IMR-90 (cell line): Measurements from ENCODE around the gene ANTXR2. TPM values are rescaled to one million over a fixed set of nuclear protein-coding genes. Genes with fewer than 3 reads are reported as not detected.

Experiments
- ATAC-seq: fragments of 200-7000 bp; cut with Tn5 transposase; 2 replicates; pipeline ENCODE4 v1.9.1; 2020; ENCODE audit warnings: low read depth, mild to moderate bottlenecking, moderate library complexity
- BruUV-seq: library from RNA; stranded (reverse); fragments of 400-500 nt; replicated peaks from 2 replicates; lab custom pipeline; 2021; lab: Mats Ljungman, UMichigan
- CTCF ChIA-PET: fragments of 300-600 bp; formaldehyde crosslinking; extraction: SDS; loops from one replicate; lab custom pipeline; 2021; ENCODE audit warnings: antibody characterized with exemption; lab: Yijun Ruan, JAX
- POLR2A ChIA-PET: fragments of 300-600 bp; sonication (Branson Sonifier 250); formaldehyde crosslinking; loops from one replicate; lab custom pipeline; 2022; ENCODE audit warnings: antibody characterized with exemption; ENCODE audit not compliant: unreplicated experiment; lab: Charles Lee
- DNase-seq: peaks from one replicate; pipeline ENCODE4 v3.0.0; 2013
- H2AFZ ChIP-seq: replicated peaks from 2 replicates; pipeline ENCODE3; 2013; ENCODE audit warnings: low read length, mild to moderate bottlenecking; ENCODE audit not compliant: poor library complexity
- H2AK5ac ChIP-seq: 2 replicates; pipeline ENCODE4 v1.6.1; 2013; ENCODE audit warnings: low read depth, low read length, inconsistent platforms
- H2AK9ac ChIP-seq: replicated peaks from 2 replicates; pipeline ENCODE3; 2013; ENCODE audit warnings: mild to moderate bottlenecking, low read depth, low read length, moderate library complexity; ENCODE audit not compliant: poor library complexity
- H2BK120ac ChIP-seq: 2 replicates; pipeline ENCODE4 v1.6.1; 2013; ENCODE audit warnings: low read depth, low read length, inconsistent platforms
- H2BK15ac ChIP-seq: 3 replicates; pipeline ENCODE4 v1.6.1; 2013; ENCODE audit warnings: low read depth, low read length, inconsistent platforms
- H2BK20ac ChIP-seq: 2 replicates; pipeline ENCODE4 v1.6.1; 2013; ENCODE audit warnings: low read depth, mild to moderate bottlenecking, inconsistent platforms, low read length, moderate library complexity
- H2BK5ac ChIP-seq: 2 replicates; pipeline ENCODE4 v1.6.1; 2013; ENCODE audit warnings: mild to moderate bottlenecking, low read depth, low read length, inconsistent platforms; ENCODE audit not compliant: poor library complexity, severe bottlenecking
- H3K14ac ChIP-seq: replicated peaks from 2 replicates; pipeline ENCODE4 v1.6.1; 2013; ENCODE audit warnings: low read depth, low read length, inconsistent platforms
- H3K18ac ChIP-seq: 2 replicates; pipeline ENCODE4 v1.6.1; 2013; ENCODE audit warnings: low read depth, low read length, control low read depth
- H3K23ac ChIP-seq: 2 replicates; pipeline ENCODE4 v1.6.1; 2013; ENCODE audit warnings: low read depth, low read length, inconsistent platforms
- H3K27ac ChIP-seq: 2 replicates; pipeline ENCODE4 v1.5.1; 2013; ENCODE audit warnings: mild to moderate bottlenecking, control low read depth, low read length; ENCODE audit not compliant: insufficient read depth
- H3K27me3 ChIP-seq: 2 replicates; pipeline ENCODE4 v1.6.1; 2013; ENCODE audit warnings: low read length; ENCODE audit not compliant: control insufficient read depth, insufficient read depth
- H3K36me3 ChIP-seq: 2 replicates; pipeline ENCODE4 v1.6.1; 2013; ENCODE audit warnings: low read length, mixed read lengths; ENCODE audit not compliant: control insufficient read depth, insufficient read depth
- H3K4ac ChIP-seq: 2 replicates; pipeline ENCODE4 v1.6.1; 2013; ENCODE audit warnings: low read depth, low read length, inconsistent platforms
- H3K4me1 ChIP-seq: 2 replicates; pipeline ENCODE4 v1.6.1; 2013; ENCODE audit warnings: low read length, mixed read lengths; ENCODE audit not compliant: control insufficient read depth, insufficient read depth
- H3K4me2 ChIP-seq: 2 replicates; pipeline ENCODE4 v1.6.1; 2013; ENCODE audit warnings: low read depth, mild to moderate bottlenecking, control low read depth, low read length, moderate library complexity
- H3K4me3 ChIP-seq: 2 replicates; pipeline ENCODE4 v1.5.1; 2013; ENCODE audit warnings: low read depth, mild to moderate bottlenecking, control low read depth, low read length, moderate library complexity; ENCODE audit not compliant: insufficient read depth
- H3K56ac ChIP-seq: 2 replicates; pipeline ENCODE4 v1.6.1; 2013; ENCODE audit warnings: low read length, inconsistent platforms; ENCODE audit not compliant: insufficient read depth; ENCODE audit errors: extremely low read depth
- H3K79me1 ChIP-seq, 2 experiments: 2 replicates each; pipeline ENCODE4 v1.6.1; 2013; ENCODE audit warnings: low read length in 2 of 2, inconsistent platforms in 1 of 2, low read depth in 1 of 2
- H3K9ac ChIP-seq: 2 replicates; pipeline ENCODE4 v1.6.1; 2013; ENCODE audit warnings: low read depth, low read length, control low read depth
- H3K9me1 ChIP-seq: 2 replicates; pipeline ENCODE4 v1.6.1; 2013; ENCODE audit warnings: low read length, inconsistent platforms; ENCODE audit not compliant: insufficient read depth
- H3K9me3 ChIP-seq: 2 replicates; pipeline ENCODE4 v1.6.1; 2013; ENCODE audit warnings: low read length; ENCODE audit not compliant: control insufficient read depth, insufficient read depth
- H4K20me1 ChIP-seq: 2 replicates; pipeline ENCODE4 v1.6.1; 2013; ENCODE audit warnings: low read length, inconsistent platforms; ENCODE audit not compliant: insufficient read depth
- H4K5ac ChIP-seq: 2 replicates; pipeline ENCODE4 v1.6.1; 2013; ENCODE audit warnings: mild to moderate bottlenecking, low read depth, low read length, control low read depth
- H4K8ac ChIP-seq, 2 experiments: 2 replicates each; pipeline ENCODE4 v1.6.1; 2013; ENCODE audit warnings: low read depth in 2 of 2, low read length in 2 of 2, control low read depth in 1 of 2, inconsistent platforms in 1 of 2
- H4K91ac ChIP-seq: 2 replicates; pipeline ENCODE4 v1.6.1; 2013; ENCODE audit warnings: low read depth, low read length, inconsistent platforms; ENCODE audit not compliant: insufficient read depth
- BHLHE40 ChIP-seq: fragments of 150-350 bp; IDR thresholded peaks from 2 replicates; pipeline ENCODE4 v1.6.1; 2016; ENCODE audit warnings: mild to moderate bottlenecking, low read depth, low read length
- CEBPB ChIP-seq: IDR thresholded peaks from 2 replicates; pipeline ENCODE4 v1.6.1; 2012; ENCODE audit warnings: low read depth, low read length, improper control_type of control experiment
- CHD1 ChIP-seq: IDR thresholded peaks from 2 replicates; pipeline ENCODE4 v1.6.1; 2012; ENCODE audit warnings: low read depth, low read length, improper control_type of control experiment
- ELK1 ChIP-seq: fragments of 150-350 bp; IDR thresholded peaks from 2 replicates; pipeline ENCODE4 v1.6.1; 2016; ENCODE audit warnings: low read depth, mild to moderate bottlenecking, low read length, moderate library complexity, borderline replicate concordance
- FOS ChIP-seq: fragments of 150-350 bp; IDR thresholded peaks from 2 replicates; pipeline ENCODE4 v1.6.1; 2016; ENCODE audit warnings: low read depth, low read length
- MAFK ChIP-seq: IDR thresholded peaks from 2 replicates; pipeline ENCODE4 v1.6.1; 2012; ENCODE audit warnings: low read depth, low read length, improper control_type of control experiment
- MAZ ChIP-seq: IDR thresholded peaks from 2 replicates; pipeline ENCODE4 v1.6.1; 2012; ENCODE audit warnings: low read depth, mild to moderate bottlenecking, low read length, improper control_type of control experiment, moderate library complexity, borderline replicate concordance
- NFE2L2 ChIP-seq: fragments of 150-350 bp; IDR thresholded peaks from 2 replicates; pipeline ENCODE4 v1.6.1; 2016; ENCODE audit warnings: low read depth, mild to moderate bottlenecking, low read length
- RCOR1 ChIP-seq: IDR thresholded peaks from 2 replicates; pipeline ENCODE4 v1.6.1; 2012; ENCODE audit warnings: mild to moderate bottlenecking, low read length, improper control_type of control experiment; ENCODE audit not compliant: insufficient replicate concordance
- RFX5 ChIP-seq: IDR thresholded peaks from 2 replicates; pipeline ENCODE4 v1.8.0; 2012; ENCODE audit warnings: low read depth, mild to moderate bottlenecking, low read length, moderate library complexity
- SMC3 ChIP-seq: fragments of 150-350 bp; IDR thresholded peaks from 2 replicates; pipeline ENCODE4 v1.6.1; 2016; ENCODE audit warnings: low read depth, mild to moderate bottlenecking, antibody characterized with exemption, low read length, moderate library complexity
- WGBS, 2 experiments: methylation state at CpG; one replicate each; pipeline versions ENCODE4 v1.1.5 to v1.1.7; 2013; ENCODE audit warnings: missing lambda C conversion rate in 2 of 2; ENCODE audit not compliant: insufficient read length in 1 of 2; ENCODE audit errors: extremely low coverage in 2 of 2; 5-methylcytosine and 5-hydroxymethylcytosine counted together
- dilution Hi-C: fragments of 300-500 bp; cut with HindIII; formaldehyde crosslinking; loops from one replicate; pipeline ENCODE4 v1.14.3; 2018; ENCODE audit warnings: low sequenced_read_pairs; ENCODE audit not compliant: unreplicated experiment
- in situ Hi-C: fragments of 300-500 bp; cut with MboI; formaldehyde crosslinking; loops from 3 replicates; pipeline ENCODE4 v1.14.3; 2019; ENCODE audit warnings: low sequenced_read_pairs, inconsistent platforms, mixed read lengths
- intact Hi-C: fragments of 100-400 bp; cut with micrococcal nuclease; formaldehyde crosslinking; loops from 2 replicates; pipeline ENCODE4 v1.10.0; 2022
- polyA plus RNA-seq, 3 experiments: library from polyadenylated mRNA; depleted of rRNA; stranded (reverse); fragments of >200 nt; gene quantifications; 2 replicates each; pipeline ENCODE4 v1.2.3, GENCODE V29; 2012; ENCODE audit warnings: low replicate concordance in 1 of 3
- total RNA-seq: library from RNA; depleted of rRNA; stranded (reverse); fragments of >200 nt; gene quantifications from 2 replicates; pipeline ENCODE4 v1.2.3, GENCODE V29; 2012
- TF ChIP-seq, protein P1 (sequence below): conservative IDR thresholded peaks from 2 replicates; pipeline ENCODE4 v1.5.1; 2012; ENCODE audit warnings: mild to moderate bottlenecking, low read depth, low read length, improper control_type of control experiment

The ANTXR2 gene
- total and polyA plus RNA-seq, 2 of the 4 experiments (the other 2 are of a cell fraction) = 46.8 to 88.5 TPM

- WGBS, 2 experiments = no CpG with 5 or more reads among the region's 2 CpGs
- DNase-seq = no peak
- CTCF ChIA-PET = no interaction called here
- in situ Hi-C loops (no loop called here), intact Hi-C loops (no loop called here), dilution Hi-C loops (no loop called here)
- H4K8ac ChIP-seq = no peak overlapping the region
- no peaks in the 10 kb centered on the region for H3K9me1 ChIP-seq
- no peaks in the 10 kb centered on the region for H3K79me1 ChIP-seq
- POLR2A ChIA-PET = no interaction called here
- no peaks in the 10 kb centered on the region for H3K36me3 ChIP-seq
- H4K20me1 ChIP-seq = no peaks in the 10 kb centered on the region
- no peak overlapping the region for H3K18ac ChIP-seq
- H3K27me3 ChIP-seq = no peaks in the 10 kb centered on the region
- no peak overlapping the region for H2AFZ ChIP-seq
- no peak overlapping the region for H4K5ac ChIP-seq
- no peak overlapping the region for H3K4ac ChIP-seq
- H2AK5ac ChIP-seq = no peak overlapping the region
- H3K4me2 ChIP-seq = no peak overlapping the region
- H3K14ac ChIP-seq = no peak overlapping the region
- H2BK15ac ChIP-seq = no peak overlapping the region
- no TSS peak for BruUV-seq
- no peak overlapping the region for H2BK120ac ChIP-seq
- H3K27ac ChIP-seq = no peak overlapping the region
- no peak overlapping the region for H3K23ac ChIP-seq
- TF ChIP-seq MAFK (no peak), SMC3 (no peak), CEBPB (no peak), ELK1 (no peak), BHLHE40 (no peak), RFX5 (no peak), CHD1 (no peak), FOS (no peak), NFE2L2 (no peak), MAZ (no peak), RCOR1 (no peak)
- TF ChIP-seq, protein P1, sequence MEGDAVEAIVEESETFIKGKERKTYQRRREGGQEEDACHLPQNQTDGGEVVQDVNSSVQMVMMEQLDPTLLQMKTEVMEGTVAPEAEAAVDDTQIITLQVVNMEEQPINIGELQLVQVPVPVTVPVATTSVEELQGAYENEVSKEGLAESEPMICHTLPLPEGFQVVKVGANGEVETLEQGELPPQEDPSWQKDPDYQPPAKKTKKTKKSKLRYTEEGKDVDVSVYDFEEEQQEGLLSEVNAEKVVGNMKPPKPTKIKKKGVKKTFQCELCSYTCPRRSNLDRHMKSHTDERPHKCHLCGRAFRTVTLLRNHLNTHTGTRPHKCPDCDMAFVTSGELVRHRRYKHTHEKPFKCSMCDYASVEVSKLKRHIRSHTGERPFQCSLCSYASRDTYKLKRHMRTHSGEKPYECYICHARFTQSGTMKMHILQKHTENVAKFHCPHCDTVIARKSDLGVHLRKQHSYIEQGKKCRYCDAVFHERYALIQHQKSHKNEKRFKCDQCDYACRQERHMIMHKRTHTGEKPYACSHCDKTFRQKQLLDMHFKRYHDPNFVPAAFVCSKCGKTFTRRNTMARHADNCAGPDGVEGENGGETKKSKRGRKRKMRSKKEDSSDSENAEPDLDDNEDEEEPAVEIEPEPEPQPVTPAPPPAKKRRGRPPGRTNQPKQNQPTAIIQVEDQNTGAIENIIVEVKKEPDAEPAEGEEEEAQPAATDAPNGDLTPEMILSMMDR = no peak
- no peak overlapping the region for H3K9ac ChIP-seq
- peaks cover 2% of the 10 kb centered on the region; the same call in 1 of the 2 replicates for H3K4me1 ChIP-seq
- H2BK5ac ChIP-seq = no peak overlapping the region
- no peaks in the 10 kb centered on the region for H3K9me3 ChIP-seq
- H3K56ac ChIP-seq = no peak overlapping the region
- no peak overlapping the region for H2BK20ac ChIP-seq
- no peak overlapping the region for H2AK9ac ChIP-seq
- no peak for ATAC-seq
- no peak overlapping the region for H3K4me3 ChIP-seq
- H4K91ac ChIP-seq = no peak overlapping the region
Measured at GRCh38 chr4:80103629-80104028, 30.6 kb upstream of the ANTXR2 start.
